Neural cell (in vitro differentiated cells): ENCODE data around the gene HECTD1. TPM values are rescaled to one million over a fixed set of nuclear protein-coding genes. Genes with fewer than 3 reads are reported as not detected.
"Not testable (repeated sequence)": the region's sequence is repeated elsewhere in the genome, so short reads cannot be mapped to it uniquely, and the experiment has no call there.

Experiments used
- H2AFZ ChIP-seq: fragments of 200-600, 300-800 bp; sonication (generic), shearing (Covaris generic); 2 replicates; pipeline ENCODE4 v1.6.0; 2014; ENCODE audit warnings: low read depth, mild to moderate bottlenecking, antibody characterized with exemption, low read length, moderate library complexity
- H3F3A ChIP-seq: fragments of 200-600 bp; shearing (Covaris generic); 2 replicates; pipeline ENCODE4 v1.6.1; 2016; ENCODE audit warnings: mild to moderate bottlenecking, moderate library complexity, mixed read lengths, antibody characterized with exemption, low read length; ENCODE audit not compliant: insufficient read depth, poor library complexity, severe bottlenecking
- H3K27ac ChIP-seq: fragments of 200-600, 300-800 bp; sonication (generic), shearing (Covaris generic); 2 replicates; pipeline ENCODE4 v1.5.1; 2014; ENCODE audit warnings: mild to moderate bottlenecking, low read length, moderate library complexity
- H3K27me3 ChIP-seq: fragments of 300-800, 200-600 bp; sonication (generic), shearing (Covaris generic); 2 replicates; pipeline ENCODE4 v1.6.0; 2014; ENCODE audit warnings: mild to moderate bottlenecking, low read depth, low read length, moderate library complexity; ENCODE audit not compliant: insufficient read depth
- H3K36me3 ChIP-seq: fragments of 300-800, 200-600 bp; sonication (generic), shearing (Covaris generic); 2 replicates; pipeline ENCODE4 v1.5.1; 2014; ENCODE audit warnings: mild to moderate bottlenecking, antibody characterized with exemption, low read length, moderate library complexity; ENCODE audit not compliant: insufficient read depth
- H3K4me2 ChIP-seq: fragments of 300-800, 200-600 bp; sonication (generic), shearing (Covaris generic); 2 replicates; pipeline ENCODE4 v1.6.0; 2014; ENCODE audit warnings: mild to moderate bottlenecking, low read length
- H3K4me3 ChIP-seq: fragments of 300-800, 200-600 bp; sonication (generic), shearing (Covaris generic); 2 replicates; pipeline ENCODE4 v1.5.1; 2014; ENCODE audit warnings: mild to moderate bottlenecking, low read length, moderate library complexity
- H3K79me2 ChIP-seq: fragments of 200-600 bp; shearing (Covaris generic); replicated peaks from 2 replicates; pipeline ENCODE4 v1.6.0; 2014; ENCODE audit warnings: mild to moderate bottlenecking, low read length, moderate library complexity; ENCODE audit not compliant: insufficient read depth
- H3K9ac ChIP-seq: fragments of 300-800, 200-600 bp; sonication (generic), shearing (Covaris generic); 2 replicates; pipeline ENCODE4 v1.6.1; 2016; ENCODE audit warnings: mild to moderate bottlenecking, low read length, mixed read lengths
- H3K9me2 ChIP-seq: fragments of 200-600 bp; shearing (Covaris generic); 2 replicates; pipeline ENCODE4 v1.6.1; 2016; ENCODE audit warnings: mild to moderate bottlenecking, low read length, mixed read lengths; ENCODE audit not compliant: insufficient read depth
- H3K9me3 ChIP-seq: fragments of 200-600, 300-800 bp; sonication (generic), shearing (Covaris generic); 2 replicates; pipeline ENCODE4 v1.6.1; 2016; ENCODE audit warnings: mild to moderate bottlenecking, mixed run types, low read length, moderate library complexity, mixed read lengths
- H4K20me1 ChIP-seq: fragments of 200-600 bp; shearing (Covaris generic); 2 replicates; pipeline ENCODE4 v1.6.1; 2016; ENCODE audit warnings: mild to moderate bottlenecking, mixed run types; ENCODE audit not compliant: insufficient read depth
- EP300 ChIP-seq: fragments of 450-650 bp; conservative IDR thresholded peaks from 2 replicates; pipeline ENCODE4 v1.6.1; 2014; ENCODE audit warnings: antibody characterized with exemption, mild to moderate bottlenecking, moderate library complexity; ENCODE audit not compliant: poor library complexity, severe bottlenecking
- EZH2 ChIP-seq: fragments of 200-600, 300-800 bp; shearing (Covaris generic), sonication (generic); IDR thresholded peaks from 2 replicates; pipeline ENCODE4 v1.6.1; 2014; ENCODE audit warnings: antibody characterized with exemption, low read length, borderline replicate concordance, mild to moderate bottlenecking; ENCODE audit not compliant: insufficient read depth, poor library complexity, severe bottlenecking
- MXI1 ChIP-seq: fragments of 450-650 bp; conservative IDR thresholded peaks from 2 replicates; pipeline ENCODE4 v1.6.1; 2014; ENCODE audit warnings: antibody characterized with exemption, mild to moderate bottlenecking; ENCODE audit not compliant: poor library complexity, severe bottlenecking
- POLR2AphosphoS5 ChIP-seq: IDR thresholded peaks from 2 replicates; pipeline ENCODE4 v1.6.1; 2012
- RAD21 ChIP-seq: fragments of 450-650 bp; conservative IDR thresholded peaks from 2 replicates; pipeline ENCODE4 v1.6.1; 2014; ENCODE audit warnings: antibody characterized with exemption, mild to moderate bottlenecking, moderate library complexity
- REST ChIP-seq: IDR thresholded peaks from 2 replicates; pipeline ENCODE4 v1.6.1; 2012; ENCODE audit warnings: borderline replicate concordance
- SMC3 ChIP-seq: fragments of 450-650 bp; conservative IDR thresholded peaks from 2 replicates; pipeline ENCODE4 v1.6.1; 2014; ENCODE audit warnings: antibody characterized with exemption, mild to moderate bottlenecking, moderate library complexity; ENCODE audit not compliant: poor library complexity
- TAF1 ChIP-seq: IDR thresholded peaks from 2 replicates; pipeline ENCODE4 v1.6.1; 2012; ENCODE audit warnings: low read depth
- polyA plus RNA-seq: library from polyadenylated mRNA; depleted of rRNA; stranded (reverse); fragments of >200 nt; gene quantifications from 2 replicates; pipeline ENCODE4 v1.2.3, GENCODE V29; 2014
- TF ChIP-seq, protein P1 (sequence below): fragments of 450-650 bp; IDR thresholded peaks from 2 replicates; pipeline ENCODE4 v1.5.1; 2014; ENCODE audit warnings: antibody characterized with exemption, mild to moderate bottlenecking, moderate library complexity; ENCODE audit not compliant: poor library complexity, severe bottlenecking

The HECTD1 gene
- polyA plus RNA-seq, 1 donor from 2014 or later = 144 TPM

GRCh38 chr14:31243860-31244259 is 36.3 kb upstream of the HECTD1 start:
- Histone ChIP-seq H3K79me2 (no peaks in the 10 kb centered on the region), H3K9me2 (no peaks in the 10 kb centered on the region), H4K20me1 (no peaks in the 10 kb centered on the region), H3K4me2 (no peak overlapping the region), H3K36me3 (no peaks in the 10 kb centered on the region), H3K27me3 (no peaks in the 10 kb centered on the region), H3K27ac (no peak overlapping the region), H2AFZ (no peak overlapping the region), H3F3A (no peaks in the 10 kb centered on the region), H3K9me3 (no peaks in the 10 kb centered on the region), H3K9ac (no peak overlapping the region), H3K4me3 (no peak overlapping the region)
- no peak for TF ChIP-seq TAF1
- no peak for TF ChIP-seq REST
- TF ChIP-seq RAD21 = no peak
- no peak for TF ChIP-seq EZH2
- no peak for TF ChIP-seq POLR2AphosphoS5
- no peak for TF ChIP-seq EP300
- no peak for TF ChIP-seq SMC3
- TF ChIP-seq, protein P1, sequence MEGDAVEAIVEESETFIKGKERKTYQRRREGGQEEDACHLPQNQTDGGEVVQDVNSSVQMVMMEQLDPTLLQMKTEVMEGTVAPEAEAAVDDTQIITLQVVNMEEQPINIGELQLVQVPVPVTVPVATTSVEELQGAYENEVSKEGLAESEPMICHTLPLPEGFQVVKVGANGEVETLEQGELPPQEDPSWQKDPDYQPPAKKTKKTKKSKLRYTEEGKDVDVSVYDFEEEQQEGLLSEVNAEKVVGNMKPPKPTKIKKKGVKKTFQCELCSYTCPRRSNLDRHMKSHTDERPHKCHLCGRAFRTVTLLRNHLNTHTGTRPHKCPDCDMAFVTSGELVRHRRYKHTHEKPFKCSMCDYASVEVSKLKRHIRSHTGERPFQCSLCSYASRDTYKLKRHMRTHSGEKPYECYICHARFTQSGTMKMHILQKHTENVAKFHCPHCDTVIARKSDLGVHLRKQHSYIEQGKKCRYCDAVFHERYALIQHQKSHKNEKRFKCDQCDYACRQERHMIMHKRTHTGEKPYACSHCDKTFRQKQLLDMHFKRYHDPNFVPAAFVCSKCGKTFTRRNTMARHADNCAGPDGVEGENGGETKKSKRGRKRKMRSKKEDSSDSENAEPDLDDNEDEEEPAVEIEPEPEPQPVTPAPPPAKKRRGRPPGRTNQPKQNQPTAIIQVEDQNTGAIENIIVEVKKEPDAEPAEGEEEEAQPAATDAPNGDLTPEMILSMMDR = no peak
- TF ChIP-seq MXI1 = no peak

DNA sequence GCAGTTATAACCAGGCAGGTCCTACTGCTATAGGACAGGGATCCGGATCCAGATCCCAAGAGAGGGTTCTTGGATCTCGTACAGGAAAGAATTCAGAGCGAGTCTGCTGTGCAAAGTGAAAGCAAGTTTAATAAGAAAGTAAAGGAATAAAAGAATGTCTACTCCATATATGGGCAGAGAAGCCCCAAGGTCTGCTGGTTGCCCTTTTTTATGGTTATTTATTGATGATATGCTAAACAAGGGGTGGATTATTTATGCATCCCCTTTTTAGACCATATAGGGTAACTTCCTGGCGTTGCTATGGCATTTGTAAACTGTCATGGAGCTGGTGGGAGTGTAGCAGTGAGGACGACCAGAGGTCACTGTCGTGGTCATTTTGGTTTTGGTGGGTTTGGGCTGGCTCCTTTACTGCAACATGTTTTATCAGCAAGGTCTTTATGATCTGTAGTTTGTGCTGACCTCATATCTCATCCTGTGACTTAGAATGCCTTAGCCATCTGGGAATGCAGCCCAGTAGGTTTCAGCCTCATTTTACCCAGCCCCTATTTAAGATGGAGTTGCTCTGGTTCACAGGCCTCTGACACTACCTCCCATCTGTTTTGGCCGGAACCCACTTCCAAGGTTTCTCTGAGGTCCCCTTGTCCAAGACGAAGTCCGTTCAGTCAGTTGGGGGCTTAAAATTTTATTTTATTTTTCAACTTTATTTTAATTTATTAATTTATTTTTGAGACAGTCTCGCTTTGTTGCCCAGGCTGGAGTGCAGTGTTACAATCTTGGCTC is 34.8 kb upstream of the HECTD1 start:
- H3K79me2 ChIP-seq, H3K27me3 ChIP-seq, H3K4me3 ChIP-seq, H3K4me2 ChIP-seq, H3K9me2 ChIP-seq, H3K36me3 ChIP-seq, H3F3A ChIP-seq, H3K27ac ChIP-seq, H3K9me3 ChIP-seq, H3K9ac ChIP-seq, H4K20me1 ChIP-seq, H2AFZ ChIP-seq: not testable (repeated sequence)
